Measurements from ENCODE around the gene DUSP11. TPM values are rescaled to one million over a fixed set of nuclear protein-coding genes. Genes with fewer than 3 reads are reported as not detected.

DUSP11 gene
- total and polyA plus RNA-seq, 12 donors: 7.9 to 12.9 (median 10.8) TPM

DNA sequence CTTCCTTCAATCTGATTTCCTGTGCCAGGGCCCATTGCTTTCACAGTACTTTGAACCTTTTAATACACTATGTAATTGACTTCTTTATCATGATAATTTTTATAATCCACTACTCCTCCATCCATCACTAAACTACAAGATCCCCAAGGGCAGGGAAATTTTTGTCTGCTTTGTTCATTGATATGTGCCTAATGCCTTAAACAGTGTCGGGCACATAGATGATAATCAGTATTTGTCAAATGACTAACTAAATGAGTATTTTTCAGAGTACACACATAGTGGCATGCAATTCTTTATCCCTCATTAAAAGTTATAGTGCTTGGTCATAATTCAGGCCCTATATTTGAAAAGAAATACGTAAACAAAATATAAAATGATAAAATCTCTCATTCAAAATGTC is 43.5 kb upstream of the DUSP11 start:
- WGBS, 2 donors: 40 to 45% methylated on average over 2 of the region's 2 CpGs
- H3K4me1 ChIP-seq: peaks cover 0 to 11% (median 7%) of the 10 kb centered on the region in 9 donors
- TF ChIP-seq, protein P1, sequence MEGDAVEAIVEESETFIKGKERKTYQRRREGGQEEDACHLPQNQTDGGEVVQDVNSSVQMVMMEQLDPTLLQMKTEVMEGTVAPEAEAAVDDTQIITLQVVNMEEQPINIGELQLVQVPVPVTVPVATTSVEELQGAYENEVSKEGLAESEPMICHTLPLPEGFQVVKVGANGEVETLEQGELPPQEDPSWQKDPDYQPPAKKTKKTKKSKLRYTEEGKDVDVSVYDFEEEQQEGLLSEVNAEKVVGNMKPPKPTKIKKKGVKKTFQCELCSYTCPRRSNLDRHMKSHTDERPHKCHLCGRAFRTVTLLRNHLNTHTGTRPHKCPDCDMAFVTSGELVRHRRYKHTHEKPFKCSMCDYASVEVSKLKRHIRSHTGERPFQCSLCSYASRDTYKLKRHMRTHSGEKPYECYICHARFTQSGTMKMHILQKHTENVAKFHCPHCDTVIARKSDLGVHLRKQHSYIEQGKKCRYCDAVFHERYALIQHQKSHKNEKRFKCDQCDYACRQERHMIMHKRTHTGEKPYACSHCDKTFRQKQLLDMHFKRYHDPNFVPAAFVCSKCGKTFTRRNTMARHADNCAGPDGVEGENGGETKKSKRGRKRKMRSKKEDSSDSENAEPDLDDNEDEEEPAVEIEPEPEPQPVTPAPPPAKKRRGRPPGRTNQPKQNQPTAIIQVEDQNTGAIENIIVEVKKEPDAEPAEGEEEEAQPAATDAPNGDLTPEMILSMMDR (IDR thresholded peaks at IDR 0.05): no peak
- no peak overlapping the region for H3K4me3 ChIP-seq
- no peaks in the 10 kb centered on the region for H3K27me3 ChIP-seq
- no peaks in the 10 kb centered on the region for H3K9me3 ChIP-seq
- no peaks in the 10 kb centered on the region for H3K36me3 ChIP-seq
- intact Hi-C loops (cut with DNase I): loop anchor here in 2 of 10 donors (10.0 kb wide), 6 partner anchors 101 to 511 kb away; partner anchors contain the start of genes BOLA3 (in 2 of the 2), TET3 (in 2 of the 2) and DGUOK (in 1 of the 2)
- no peak overlapping the region for H3K27ac ChIP-seq
- DNase-seq (no peak), ATAC-seq (no peak)

DNA sequence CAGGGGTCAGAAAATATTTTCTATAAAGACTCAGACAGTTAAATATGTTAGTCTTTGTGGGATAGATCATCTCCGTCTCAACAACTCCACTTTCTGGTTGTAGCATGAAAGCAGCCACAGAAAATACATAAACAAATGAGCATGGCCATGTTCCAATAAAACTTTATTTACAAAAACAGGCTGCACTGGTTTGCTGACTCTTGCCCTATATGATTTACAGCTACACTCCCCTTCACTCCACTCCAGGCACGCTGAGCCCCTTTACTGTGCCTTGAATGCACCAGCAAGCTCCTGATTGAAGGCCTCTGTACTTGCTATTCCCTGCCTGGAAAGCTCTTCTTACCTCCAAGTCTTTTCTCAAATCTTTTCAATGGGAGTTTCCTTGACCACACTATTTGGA is 43.1 kb upstream of the DUSP11 start:
- intact Hi-C loops (cut with DNase I): loop anchor here in 2 of 10 donors (10.0 kb wide), 6 partner anchors 102 to 512 kb away; partner anchors contain the start of genes BOLA3 (in 2 of the 2), TET3 (in 2 of the 2) and DGUOK (in 1 of the 2)
- WGBS, 2 donors: 84 to 85% methylated on average over 2 of the region's 2 CpGs
- no peak for DNase-seq

DNA sequence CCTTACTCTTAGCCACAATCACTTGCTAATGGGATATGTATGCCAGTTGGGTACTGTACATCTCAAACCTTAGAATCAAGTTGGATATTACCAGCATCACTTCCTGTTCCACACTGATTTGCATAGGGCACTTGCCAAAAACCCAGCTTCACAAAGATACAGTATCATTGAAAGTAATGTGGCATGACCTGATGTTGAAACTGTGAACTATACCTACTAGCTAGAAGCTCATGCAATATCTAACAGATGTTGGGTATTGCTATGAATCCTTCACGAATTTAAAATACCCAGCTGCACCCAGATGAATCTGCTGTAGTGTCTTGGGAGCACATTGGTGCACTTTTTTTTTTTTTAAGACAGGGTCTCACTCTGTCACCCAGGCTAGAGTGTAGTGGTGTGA is 42.4 kb upstream of the DUSP11 start:
- TF ChIP-seq, protein P1 (IDR thresholded peaks at IDR 0.05): no peak
- Histone ChIP-seq H3K9me3 (no peaks in the 10 kb centered on the region), H3K36me3 (no peaks in the 10 kb centered on the region), H3K4me1 (peaks cover 0 to 4% (median 0%) of the 10 kb centered on the region in 9 donors), H3K4me3 (no peak overlapping the region), H3K27me3 (no peaks in the 10 kb centered on the region), H3K27ac (no peak overlapping the region)
- ATAC-seq: no peak
- DNase-seq: no peak
- 49 to 51% methylated on average over 1 of the region's 1 CpG for WGBS, 2 donors
- intact Hi-C loops (cut with DNase I): loop anchor here in 2 of 10 donors (10.0 kb wide), 6 partner anchors 103 to 513 kb away; partner anchors contain the start of genes BOLA3 (in 2 of the 2), TET3 (in 2 of the 2) and DGUOK (in 1 of the 2)

More for the DNA sequence above, 43.1 kb upstream of the DUSP11 start:
- TF ChIP-seq, protein P1 (IDR thresholded peaks at IDR 0.05): no peak
- Histone ChIP-seq H3K27ac (no peak overlapping the region), H3K9me3 (no peaks in the 10 kb centered on the region), H3K4me1 (peaks cover 0 to 7% (median 2%) of the 10 kb centered on the region in 9 donors), H3K27me3 (no peaks in the 10 kb centered on the region), H3K36me3 (no peaks in the 10 kb centered on the region), H3K4me3 (no peak overlapping the region)
- ATAC-seq: no peak

DNA sequence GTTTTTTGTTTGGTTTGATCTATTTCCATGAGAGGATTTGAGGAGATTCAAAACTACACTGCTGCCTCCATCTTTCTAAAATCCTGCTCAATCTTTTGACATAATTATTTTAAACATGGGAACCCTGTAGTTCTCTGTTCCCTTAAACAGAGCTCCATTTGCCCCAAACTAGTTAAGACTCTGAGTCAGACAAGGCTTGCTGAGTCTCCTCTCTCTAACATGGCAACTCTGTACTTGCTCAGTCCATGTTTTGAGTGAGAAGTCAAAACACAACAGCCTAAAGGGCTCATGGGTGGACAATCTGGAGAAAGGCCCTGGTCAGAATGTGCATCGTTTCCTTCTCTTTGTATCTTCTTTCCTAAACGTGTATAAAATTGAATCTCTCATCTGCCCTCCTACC is 41.8 kb upstream of the DUSP11 start:
- Histone ChIP-seq H3K4me1 (peaks cover 0 to 4% (median 0%) of the 10 kb centered on the region in 9 donors), H3K36me3 (no peaks in the 10 kb centered on the region), H3K27ac (no peak overlapping the region), H3K4me3 (no peak overlapping the region), H3K9me3 (no peaks in the 10 kb centered on the region), H3K27me3 (peaks cover 0 to 2% (median 0%) of the 10 kb centered on the region in 7 donors)
- DNase-seq (no peak), ATAC-seq (no peak)
- intact Hi-C loops (cut with DNase I): loop anchor here in 2 of 10 donors (10.0 kb wide), 6 partner anchors 103 to 513 kb away; partner anchors contain the start of genes BOLA3 (in 2 of the 2), TET3 (in 2 of the 2) and DGUOK (in 1 of the 2)
- WGBS, 2 donors: 59 to 78% methylated on average over 2 of the region's 2 CpGs
- TF ChIP-seq, protein P1 (IDR thresholded peaks at IDR 0.05): no peak
